Activated CD8-positive, alpha-beta T cell treated with anti-CD3 and anti-CD28 coated beads, Interleukin-2, amount 10 ng/mL, durations not matched to agents 7 days and 5 days (primary cell): Measurements from ENCODE around the gene UST. TPM values are rescaled to one million over a fixed set of nuclear protein-coding genes. Genes with fewer than 3 reads are reported as not detected.

Experiments used
- ATAC-seq: fragments of 150-1000 bp; cut with Tn5 transposase; one replicate; pipeline ENCODE4 v1.10.0; 2021; ENCODE audit warnings: moderate library complexity
- CTCF ChIA-PET: fragments of 350-600 bp; sonication (Branson Sonifier 250); formaldehyde crosslinking; loops from one replicate; lab custom pipeline; 2021; ENCODE audit warnings: antibody characterized with exemption; lab: Charles Lee
- POLR2A ChIA-PET: fragments of 350-600 bp; sonication (Branson Sonifier 250); formaldehyde crosslinking; loops from one replicate; lab custom pipeline; 2021; ENCODE audit warnings: antibody characterized with exemption; lab: Charles Lee
- DNase-seq: peaks from one replicate; pipeline ENCODE4 v3.0.0-alpha.2; 2020
- H3K27ac Mint-ChIP-seq: one replicate; pipeline ENCODE4 v1.8.0; 2021; ENCODE audit warnings: mild to moderate bottlenecking, mixed read lengths
- H3K27me3 Mint-ChIP-seq: one replicate; pipeline ENCODE4 v1.8.0; 2021; ENCODE audit warnings: low read depth, mixed read lengths
- H3K36me3 Mint-ChIP-seq: one replicate; pipeline ENCODE4 v1.8.0; 2021; ENCODE audit warnings: low read depth, mixed read lengths
- H3K4me1 Mint-ChIP-seq: one replicate; pipeline ENCODE4 v1.8.0; 2021; ENCODE audit warnings: low read depth, mixed read lengths
- H3K4me3 Mint-ChIP-seq: one replicate; pipeline ENCODE4 v1.8.0; 2021; ENCODE audit warnings: mild to moderate bottlenecking, mixed read lengths
- H3K9me3 Mint-ChIP-seq: one replicate; pipeline ENCODE4 v1.8.0; 2022; ENCODE audit warnings: mixed read lengths; ENCODE audit not compliant: insufficient read depth
- total RNA-seq, 2 experiments: library from RNA; stranded (reverse); gene quantifications; one replicate each; pipeline ENCODE4 v1.2.3, GENCODE V29; 2021

Gene UST
- total RNA-seq, 2 experiments from 2014 or later = 0.16 to 0.42 TPM

DNA sequence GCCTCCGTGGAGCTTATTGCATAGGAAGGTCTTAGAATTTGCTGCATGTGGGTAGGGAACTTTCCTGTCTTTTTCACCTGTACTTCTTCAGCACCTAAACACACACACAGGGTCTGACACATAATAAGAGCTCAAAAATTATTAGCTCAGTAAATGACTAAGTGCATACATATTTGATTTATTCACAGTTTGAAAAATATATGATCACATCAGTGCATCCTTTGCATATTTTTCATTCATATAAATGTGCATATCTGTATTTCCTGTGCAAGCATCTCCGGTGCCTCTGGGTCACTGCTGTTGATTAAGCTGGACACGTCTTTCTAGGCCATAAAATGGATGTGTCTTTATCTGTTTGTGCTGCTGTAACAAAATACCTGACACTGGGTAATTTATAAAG, 234.7 kb downstream of the UST start:
- H3K4me3 Mint-ChIP-seq = no peak overlapping the region
- H3K36me3 Mint-ChIP-seq = no peaks in the 10 kb centered on the region
- no peaks in the 10 kb centered on the region for H3K9me3 Mint-ChIP-seq
- ChIA-PET CTCF (no interaction called here), POLR2A (no interaction called here)
- peaks cover 2% of the 10 kb centered on the region for H3K27me3 Mint-ChIP-seq
- DNase-seq (no peak), ATAC-seq (no peak)
- no peaks in the 10 kb centered on the region for H3K4me1 Mint-ChIP-seq
- no peak overlapping the region for H3K27ac Mint-ChIP-seq

DNA sequence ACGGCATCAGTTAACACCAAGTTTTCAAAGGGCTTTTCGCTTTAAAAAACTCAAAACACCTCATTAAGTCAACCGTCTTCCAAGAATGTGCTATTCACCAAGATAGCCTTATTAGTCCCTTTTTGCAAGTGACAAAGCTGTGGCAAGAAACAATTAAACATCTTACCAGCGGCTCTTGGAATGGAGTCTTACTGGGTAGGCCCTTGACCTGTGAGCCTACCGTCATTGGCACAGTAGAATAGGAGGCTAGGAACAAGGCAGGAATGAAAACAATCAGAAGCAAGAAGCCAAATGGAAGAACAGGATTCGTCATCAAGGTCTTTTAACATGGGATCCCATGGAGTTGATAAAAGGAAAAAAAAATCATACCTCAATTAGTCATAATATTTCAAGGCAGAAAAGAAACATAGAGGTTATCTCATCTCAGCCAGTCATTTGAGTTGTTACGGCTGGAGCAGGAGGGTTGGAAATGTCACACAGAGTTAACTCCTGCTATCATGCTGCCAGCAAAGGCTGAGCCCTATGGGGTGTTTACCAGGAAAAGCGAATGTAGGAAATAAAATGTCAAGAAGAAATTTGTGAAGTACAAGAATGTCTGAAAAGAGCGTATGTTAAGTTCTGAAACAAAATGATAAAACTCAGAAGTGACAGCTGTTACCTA, 236.4 kb downstream of the UST start:
- Mint-ChIP-seq H3K27me3 (peaks cover 11% of the 10 kb centered on the region), H3K9me3 (no peaks in the 10 kb centered on the region), H3K4me3 (no peak overlapping the region), H3K4me1 (no peaks in the 10 kb centered on the region), H3K36me3 (no peaks in the 10 kb centered on the region), H3K27ac (no peak overlapping the region)
- ATAC-seq (no peak), DNase-seq (no peak)
- POLR2A ChIA-PET = no interaction called here
- CTCF ChIA-PET = no interaction called here

DNA sequence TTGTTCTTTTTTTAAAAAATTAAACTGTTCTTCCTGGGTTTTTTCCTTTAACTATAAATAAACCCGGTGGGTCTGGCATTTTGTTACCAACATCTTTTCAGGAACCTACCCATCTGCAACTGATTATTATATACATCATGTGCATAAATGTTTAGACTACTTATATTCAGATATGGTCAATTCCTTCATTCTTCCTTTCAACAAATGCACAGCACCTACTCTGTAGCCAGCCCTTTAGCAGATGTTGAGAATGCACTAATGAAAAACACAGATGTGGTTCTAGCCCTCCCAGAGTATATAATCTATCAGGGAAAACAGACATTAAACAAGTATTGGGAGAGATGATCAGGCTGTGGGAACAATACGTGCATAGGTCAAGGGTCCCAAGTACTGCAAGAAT, 237.1 kb downstream of the UST start:
- DNase-seq (no peak), ATAC-seq (no peak)
- no peaks in the 10 kb centered on the region for H3K4me1 Mint-ChIP-seq
- H3K9me3 Mint-ChIP-seq = no peaks in the 10 kb centered on the region
- peaks cover 11% of the 10 kb centered on the region for H3K27me3 Mint-ChIP-seq
- no peaks in the 10 kb centered on the region for H3K36me3 Mint-ChIP-seq
- POLR2A ChIA-PET = no interaction called here
- H3K4me3 Mint-ChIP-seq = no peak overlapping the region
- no peak overlapping the region for H3K27ac Mint-ChIP-seq
- CTCF ChIA-PET = no interaction called here

DNA sequence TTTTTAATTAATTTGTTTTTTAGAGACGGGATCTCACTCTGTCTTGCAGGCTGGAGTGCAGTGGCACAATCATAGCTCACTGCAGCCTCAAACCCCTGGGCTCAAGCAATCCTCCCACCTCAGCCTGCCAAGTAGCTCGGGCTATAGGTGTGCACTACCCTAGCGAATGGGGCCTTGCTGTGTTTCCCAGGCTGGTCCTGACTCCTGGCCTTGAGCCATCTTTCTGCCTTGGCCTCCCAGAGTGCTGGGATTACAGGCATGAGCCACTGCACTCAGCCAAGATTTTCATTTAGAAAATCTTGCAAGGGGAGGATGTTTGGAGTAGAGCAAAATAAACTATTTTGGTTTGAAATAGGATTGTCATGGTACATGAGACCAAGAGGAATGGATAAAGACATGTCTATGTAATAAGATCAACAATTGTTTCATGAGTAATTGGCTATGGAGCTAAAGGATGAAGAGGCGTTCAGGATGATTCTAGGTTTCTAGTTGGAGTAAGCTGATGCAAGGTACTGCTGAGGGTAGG, 237.8 kb downstream of the UST start:
- POLR2A ChIA-PET = no interaction called here
- DNase-seq (no peak), ATAC-seq (no peak)
- no peaks in the 10 kb centered on the region for H3K9me3 Mint-ChIP-seq
- CTCF ChIA-PET = no interaction called here
- peaks cover 11% of the 10 kb centered on the region for H3K27me3 Mint-ChIP-seq
- H3K36me3 Mint-ChIP-seq = no peaks in the 10 kb centered on the region
- H3K4me1 Mint-ChIP-seq = no peaks in the 10 kb centered on the region
- no peak overlapping the region for H3K27ac Mint-ChIP-seq
- H3K4me3 Mint-ChIP-seq = no peak overlapping the region

DNA sequence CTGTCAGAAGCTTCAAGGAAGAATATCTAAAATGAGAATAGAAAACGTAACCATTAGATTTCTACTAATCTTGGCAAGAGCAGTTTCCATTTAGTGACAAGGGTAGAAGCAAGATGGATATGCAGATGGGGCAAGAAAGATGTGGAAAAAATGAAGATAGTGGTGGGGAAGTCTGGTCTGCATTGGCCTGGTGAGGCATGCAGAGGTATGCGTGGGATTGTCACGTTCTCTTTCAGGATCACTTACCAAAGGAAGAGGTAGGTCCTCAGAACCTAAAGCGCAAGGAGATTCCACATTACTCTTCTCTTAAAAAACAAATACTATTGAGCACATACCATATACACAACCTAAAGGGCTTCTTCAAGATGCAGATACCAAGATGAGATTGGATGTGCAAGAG, 238.7 kb downstream of the UST start:
- no peaks in the 10 kb centered on the region for H3K36me3 Mint-ChIP-seq
- H3K4me1 Mint-ChIP-seq = no peaks in the 10 kb centered on the region
- POLR2A ChIA-PET = no interaction called here
- no peak overlapping the region for H3K4me3 Mint-ChIP-seq
- CTCF ChIA-PET = no interaction called here
- H3K27ac Mint-ChIP-seq = no peak overlapping the region
- ATAC-seq (no peak), DNase-seq (no peak)
- H3K9me3 Mint-ChIP-seq = no peaks in the 10 kb centered on the region
- H3K27me3 Mint-ChIP-seq = peaks cover 11% of the 10 kb centered on the region

DNA sequence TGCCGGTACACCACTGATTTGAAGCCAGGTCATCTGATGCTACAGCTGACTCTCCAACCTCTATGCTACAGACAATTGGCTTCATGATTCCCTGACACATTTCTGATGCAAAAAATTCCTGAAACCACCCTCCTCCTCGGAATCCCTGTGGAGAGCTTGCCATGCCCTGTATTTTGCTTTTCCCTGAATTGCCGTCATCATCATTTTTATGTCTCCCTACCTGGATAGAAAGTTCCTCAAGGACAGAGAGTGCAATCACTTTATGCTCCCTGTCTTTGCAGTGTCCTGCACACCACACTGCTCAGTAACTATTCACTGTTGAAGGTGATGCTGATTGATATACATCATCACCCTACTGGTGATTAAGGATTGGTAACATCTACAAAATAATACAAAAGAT, 239.8 kb downstream of the UST start:
- ChIA-PET POLR2A (no interaction called here), CTCF (no interaction called here)
- Mint-ChIP-seq H3K4me1 (no peaks in the 10 kb centered on the region), H3K27me3 (peaks cover 13% of the 10 kb centered on the region), H3K9me3 (no peaks in the 10 kb centered on the region), H3K4me3 (no peak overlapping the region), H3K27ac (no peak overlapping the region), H3K36me3 (no peaks in the 10 kb centered on the region)
- ATAC-seq (no peak), DNase-seq (no peak)

DNA sequence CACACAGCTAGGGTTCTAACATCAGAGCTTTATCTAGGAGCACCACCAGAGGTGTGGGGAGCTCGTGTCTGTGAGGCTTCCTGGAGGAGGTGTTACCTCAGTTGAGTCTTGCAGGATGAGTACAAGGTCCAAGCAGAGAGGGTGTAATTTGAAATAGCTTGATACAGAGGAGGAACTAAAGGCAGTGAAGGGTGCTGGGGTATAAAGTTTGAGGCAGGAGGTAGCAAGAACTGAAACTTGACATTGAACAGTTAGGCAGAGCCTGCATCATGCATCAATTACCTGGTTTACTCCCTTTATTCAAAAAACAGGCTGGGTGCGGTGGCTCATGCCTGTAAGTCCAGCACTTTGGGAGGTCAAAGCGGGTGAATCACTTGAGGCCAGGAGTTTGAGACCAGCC, 241.2 kb downstream of the UST start:
- no peak overlapping the region for H3K4me3 Mint-ChIP-seq
- DNase-seq = no peak
- H3K27ac Mint-ChIP-seq = no peak overlapping the region
- no peak for ATAC-seq
- ChIA-PET POLR2A (no interaction called here), CTCF (no interaction called here)
- no peaks in the 10 kb centered on the region for H3K4me1 Mint-ChIP-seq
- peaks cover 13% of the 10 kb centered on the region for H3K27me3 Mint-ChIP-seq
- no peaks in the 10 kb centered on the region for H3K36me3 Mint-ChIP-seq
- peaks cover 4% of the 10 kb centered on the region for H3K9me3 Mint-ChIP-seq

DNA sequence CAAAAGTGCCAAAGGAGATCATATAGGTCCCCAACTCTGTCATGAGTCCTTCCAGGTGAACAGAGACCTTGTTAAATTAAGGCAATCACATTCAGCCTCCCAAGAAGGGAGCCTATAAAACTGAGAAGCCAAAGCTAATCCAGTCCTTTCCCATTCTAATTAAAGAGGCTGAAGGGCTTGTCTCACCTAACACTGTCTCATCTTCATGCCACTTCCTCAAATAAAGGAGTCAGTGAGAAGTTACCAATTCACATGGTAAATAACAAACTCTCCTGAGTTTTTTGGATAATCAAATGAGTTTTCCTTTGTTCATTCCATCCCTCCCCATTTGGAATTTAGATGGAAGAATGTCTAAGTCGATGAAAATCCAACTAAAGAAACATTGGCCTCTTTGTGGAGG, 242.8 kb downstream of the UST start:
- Mint-ChIP-seq H3K36me3 (no peaks in the 10 kb centered on the region), H3K4me1 (no peaks in the 10 kb centered on the region), H3K27me3 (peaks cover 16% of the 10 kb centered on the region), H3K9me3 (peaks cover 7% of the 10 kb centered on the region), H3K4me3 (no peak overlapping the region), H3K27ac (no peak overlapping the region)
- DNase-seq = no peak
- ChIA-PET POLR2A (no interaction called here), CTCF (no interaction called here)
- ATAC-seq = no peak

DNA sequence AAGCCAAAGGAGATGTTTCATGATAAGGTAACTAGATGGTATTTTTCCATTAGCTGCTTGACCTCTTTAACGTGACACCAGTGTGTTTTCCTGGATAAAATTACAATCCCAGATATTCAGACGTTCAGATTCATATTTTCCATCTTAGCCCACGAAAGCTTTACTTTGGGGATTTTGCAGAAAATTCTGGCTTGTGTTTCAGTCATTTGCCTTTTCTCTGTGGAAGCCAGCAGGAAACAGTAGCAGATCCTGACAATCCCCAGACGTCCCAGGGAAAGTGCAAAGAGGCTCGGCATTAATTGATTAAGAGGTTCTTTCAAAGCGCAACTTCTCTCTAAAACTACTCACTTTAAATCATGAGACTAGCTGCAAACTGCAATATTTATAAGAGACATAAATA, 243.6 kb downstream of the UST start:
- Mint-ChIP-seq H3K27ac (no peak overlapping the region), H3K4me1 (no peaks in the 10 kb centered on the region)

DNA sequence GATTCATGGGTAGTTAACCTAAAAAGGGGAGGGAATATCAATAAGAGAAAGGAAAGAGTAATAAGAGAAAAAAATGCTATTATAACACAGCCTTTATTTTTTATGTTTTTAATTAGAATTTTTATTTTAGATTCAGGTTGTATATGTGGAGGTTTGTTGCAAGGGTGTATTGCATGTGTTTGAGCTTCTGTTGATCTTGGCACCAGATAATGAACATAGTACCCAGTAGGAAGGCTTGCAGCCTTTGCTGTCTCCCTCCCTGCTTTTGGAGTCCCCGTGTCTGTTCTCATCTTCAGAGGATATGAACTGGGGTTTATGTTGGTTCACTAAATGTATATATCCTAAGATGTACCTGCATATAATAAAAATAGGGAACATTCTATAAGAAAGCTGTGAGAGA, 250.0 kb downstream of the UST start:
- Mint-ChIP-seq H3K4me3 (no peak overlapping the region), H3K27ac (no peak overlapping the region), H3K27me3 (peaks cover 10% of the 10 kb centered on the region), H3K36me3 (peaks cover 10% of the 10 kb centered on the region), H3K9me3 (peaks cover 13% of the 10 kb centered on the region), H3K4me1 (peaks cover 31% of the 10 kb centered on the region)
- ATAC-seq (no peak), DNase-seq (no peak)
- ChIA-PET POLR2A (no interaction called here), CTCF (no interaction called here)

More for the DNA sequence above, 243.6 kb downstream of the UST start:
- ChIA-PET CTCF (no interaction called here), POLR2A (no interaction called here)
- no peaks in the 10 kb centered on the region for H3K36me3 Mint-ChIP-seq
- DNase-seq = no peak
- no peak for ATAC-seq
- peaks cover 10% of the 10 kb centered on the region for H3K9me3 Mint-ChIP-seq
- H3K4me3 Mint-ChIP-seq = no peak overlapping the region
- H3K27me3 Mint-ChIP-seq = peaks cover 17% of the 10 kb centered on the region

DNA sequence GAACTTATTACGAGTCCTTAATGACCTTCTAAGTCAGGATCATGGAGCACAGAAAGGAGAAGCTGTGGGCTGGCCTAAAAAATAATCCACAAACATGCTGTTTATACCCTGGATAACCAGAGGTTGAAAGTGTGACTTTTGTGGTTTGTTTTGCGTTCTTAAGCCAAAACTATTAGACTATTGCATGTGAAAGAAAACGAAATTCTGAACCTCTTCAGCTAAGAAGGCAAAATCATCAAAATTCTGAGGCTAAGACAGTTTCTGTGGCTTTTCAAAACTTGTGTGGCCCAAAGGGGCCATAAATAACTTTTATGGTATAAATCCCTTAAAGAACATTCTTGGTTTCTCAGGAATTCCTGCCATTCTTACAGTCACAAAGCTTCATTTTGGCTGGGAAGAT, 251.0 kb downstream of the UST start:
- no peak for DNase-seq
- Mint-ChIP-seq H3K27me3 (peaks cover 10% of the 10 kb centered on the region), H3K9me3 (peaks cover 14% of the 10 kb centered on the region), H3K4me3 (no peak overlapping the region), H3K36me3 (peaks cover 13% of the 10 kb centered on the region), H3K4me1 (peaks cover 31% of the 10 kb centered on the region), H3K27ac (no peak overlapping the region)
- ChIA-PET POLR2A (no interaction called here), CTCF (interaction anchor here (1.0 kb wide), 1 partner anchor 28 kb away, joined by 3 read pairs; no protein-coding TSS in a partner anchor)
- ATAC-seq = no peak

DNA sequence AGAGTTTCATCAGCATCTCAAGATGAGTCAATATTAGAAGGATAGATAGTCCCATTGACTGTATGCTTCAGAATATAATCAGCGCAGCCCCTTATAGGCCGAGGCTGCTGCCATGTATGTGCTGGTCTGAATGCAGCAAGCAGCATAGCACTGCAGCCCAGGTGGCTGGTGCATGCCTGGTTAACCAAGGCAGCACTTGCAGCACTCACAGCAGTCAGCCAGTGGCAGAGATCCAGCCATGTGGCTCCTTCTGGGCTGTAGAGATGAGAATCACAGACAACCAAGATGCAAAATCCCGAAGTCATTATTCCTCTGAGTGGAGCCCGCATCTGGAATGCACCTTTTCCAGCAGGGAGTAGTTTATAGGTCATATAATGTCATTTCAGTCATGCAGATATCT, 251.9 kb downstream of the UST start:
- H3K4me3 Mint-ChIP-seq = no peak overlapping the region
- ATAC-seq (no peak), DNase-seq (no peak)
- peaks cover 10% of the 10 kb centered on the region for H3K27me3 Mint-ChIP-seq
- CTCF ChIA-PET = interaction anchor here (1.0 kb wide), 1 partner anchor 27 kb away, joined by 3 read pairs; no protein-coding TSS in a partner anchor
- H3K27ac Mint-ChIP-seq = no peak overlapping the region
- POLR2A ChIA-PET = no interaction called here
- peaks cover 13% of the 10 kb centered on the region for H3K36me3 Mint-ChIP-seq
- H3K4me1 Mint-ChIP-seq = peaks cover 31% of the 10 kb centered on the region
- H3K9me3 Mint-ChIP-seq = peaks cover 19% of the 10 kb centered on the region

DNA sequence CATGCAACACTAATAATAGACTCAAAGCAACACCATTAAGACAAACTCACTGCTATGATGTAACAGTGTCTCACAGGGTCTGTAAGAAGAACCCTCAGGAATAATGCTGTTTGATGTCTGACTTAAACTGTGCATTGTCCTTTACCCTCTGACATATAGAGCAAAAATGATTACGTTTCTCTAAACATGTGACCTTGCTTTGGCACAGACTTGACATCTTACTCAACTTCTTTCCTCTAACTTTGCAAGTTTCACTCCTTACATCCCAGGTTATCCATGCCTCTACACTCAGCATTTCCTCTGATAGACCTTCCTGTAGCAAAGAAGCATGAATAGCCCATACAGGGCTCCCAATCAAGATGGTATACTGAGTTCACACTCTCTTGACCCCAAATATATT, 252.7 kb downstream of the UST start:
- no peak for DNase-seq
- H3K9me3 Mint-ChIP-seq = peaks cover 16% of the 10 kb centered on the region
- POLR2A ChIA-PET = no interaction called here
- H3K4me1 Mint-ChIP-seq = peaks cover 31% of the 10 kb centered on the region
- H3K27ac Mint-ChIP-seq = no peak overlapping the region
- peaks cover 13% of the 10 kb centered on the region for H3K36me3 Mint-ChIP-seq
- no peak overlapping the region for H3K4me3 Mint-ChIP-seq
- CTCF ChIA-PET = no interaction called here
- peaks cover 9% of the 10 kb centered on the region for H3K27me3 Mint-ChIP-seq
- ATAC-seq = no peak
